Activated B cell treated with CpG ODN at 0.5 μM for 24 hours (primary cell): ENCODE measurements around the gene IGHMBP2. TPM values are rescaled to one million over a fixed set of nuclear protein-coding genes. Genes with fewer than 3 reads are reported as not detected.
A peak's percentile ranks its signal among the peaks of the same experiment; 100 is the strongest.
"Not testable (repeated sequence)": the region's sequence is repeated elsewhere in the genome, so short reads cannot be mapped to it uniquely, and the experiment has no call there.

ENCODE experiments used
- ATAC-seq: fragments of 200-7000 bp; cut with Tn5 transposase; one replicate; pipeline ENCODE4 v1.10.0; 2021; ENCODE audit warnings: low read depth, mild to moderate bottlenecking, moderate library complexity
- CTCF ChIA-PET: fragments of 350-600 bp; sonication (Branson Sonifier 250); formaldehyde crosslinking; loops from one replicate; lab custom pipeline; 2021; ENCODE audit warnings: antibody characterized with exemption; lab: Charles Lee
- POLR2A ChIA-PET: fragments of 350-600 bp; sonication (Branson Sonifier 250); formaldehyde crosslinking; loops from one replicate; lab custom pipeline; 2021; ENCODE audit warnings: antibody characterized with exemption; lab: Charles Lee
- DNase-seq: peaks from one replicate; pipeline ENCODE4 v3.0.0; 2022
- H3K27ac Mint-ChIP-seq: one replicate; pipeline ENCODE4 v1.8.0; 2020; ENCODE audit warnings: mixed read lengths
- H3K27me3 Mint-ChIP-seq: one replicate; pipeline ENCODE4 v1.8.0; 2021; ENCODE audit warnings: mixed read lengths
- H3K36me3 Mint-ChIP-seq: one replicate; pipeline ENCODE4 v1.8.0; 2021; ENCODE audit warnings: low read depth, mixed read lengths
- H3K4me1 Mint-ChIP-seq: one replicate; pipeline ENCODE4 v1.8.0; 2021; ENCODE audit warnings: mixed read lengths
- H3K4me3 Mint-ChIP-seq: one replicate; pipeline ENCODE4 v1.8.0; 2020; ENCODE audit warnings: mild to moderate bottlenecking, mixed read lengths
- H3K9me3 Mint-ChIP-seq: one replicate; pipeline ENCODE4 v1.8.0; 2020; ENCODE audit warnings: mixed read lengths
- intact Hi-C: fragments of 100-400 bp; cut with micrococcal nuclease; formaldehyde crosslinking; loops from one replicate; pipeline ENCODE4 v1.15.1; 2024
- total RNA-seq: library from RNA; stranded (reverse); gene quantifications from 2 replicates; pipeline ENCODE4 v1.2.3, GENCODE V29; 2022
- TF ChIP-seq, protein P1 (sequence below): fragments of 200-600 bp; IDR thresholded peaks from one replicate; pipeline ENCODE4 v1.8.0; 2022; ENCODE audit warnings: antibody characterized with exemption, mild to moderate bottlenecking

IGHMBP2 gene
- 24.2 and 33.8 TPM in 2 replicates for total RNA-seq

DNA sequence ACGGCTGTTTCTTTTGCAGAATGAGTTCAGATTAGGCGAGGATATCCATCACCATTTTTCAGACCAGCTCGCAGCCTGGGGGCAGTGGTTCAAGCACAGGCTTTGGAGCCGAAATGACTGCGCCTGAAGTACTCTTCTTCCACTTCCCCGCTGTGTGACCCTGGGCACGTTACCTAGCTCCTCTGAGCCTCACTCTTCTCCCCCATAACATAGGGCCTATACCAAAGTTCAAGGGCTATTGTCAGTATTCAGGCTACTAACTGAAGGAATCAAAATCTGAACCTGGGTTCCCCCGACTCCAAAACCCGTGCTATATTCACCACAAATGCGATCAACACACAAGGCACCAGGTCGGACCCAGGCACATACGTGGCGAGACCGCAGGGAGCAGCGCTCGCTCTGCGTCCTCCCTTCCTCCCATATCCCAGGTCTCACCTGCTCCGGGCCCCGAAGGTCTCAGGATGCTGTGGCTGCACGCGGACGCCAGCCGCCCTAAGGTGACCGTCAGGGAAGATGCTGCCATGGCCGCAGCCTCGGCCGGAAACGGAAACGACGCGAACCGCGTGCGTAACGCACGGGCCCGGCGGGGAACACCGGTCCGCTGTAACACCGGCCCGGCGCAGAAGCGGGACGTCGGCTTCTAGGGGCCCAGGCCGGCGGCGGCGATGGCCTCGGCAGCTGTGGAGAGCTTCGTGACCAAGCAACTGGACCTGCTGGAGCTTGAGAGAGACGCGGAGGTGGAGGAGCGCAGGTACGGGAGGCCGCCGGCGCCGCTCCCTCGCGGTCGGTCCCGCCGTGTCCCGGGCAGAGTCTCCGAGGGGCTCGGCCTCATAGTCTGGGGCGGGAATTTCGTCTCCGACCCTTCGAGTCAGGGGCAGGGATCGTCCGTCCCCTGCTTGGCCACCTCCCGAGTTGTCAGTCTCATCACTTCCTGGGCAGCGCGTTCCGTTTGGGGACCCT is at the start of gene IGHMBP2, which contains the start of gene MRPL21:
Gene IGHMBP2 (plus strand): TSS at position 604 of the 960 bp plus-strand sequence. CDS start 62 bp downstream, at position 666.
Gene MRPL21 (minus strand): TSS at position 545 of the 960 bp plus-strand sequence. CDS start 22 bp downstream, at position 523.
- peaks cover 55% of the 10 kb centered on the region for H3K36me3 Mint-ChIP-seq
- DNase-seq (peak; percentile 87), ATAC-seq (peak; percentile 96)
- CTCF ChIA-PET: interaction anchor here (1.2 kb wide), 1 partner anchor 141 kb away, joined by 3 read pairs; no protein-coding TSS in a partner anchor
- intact Hi-C loops: loop anchor here (1.0 to 5.0 kb wide), 5 partner anchors 64 to 739 kb away; partner anchors contain the start of genes CCND1, TESMIN and TPCN2
- H3K9me3 Mint-ChIP-seq: no peaks in the 10 kb centered on the region
- TF ChIP-seq, protein P1, sequence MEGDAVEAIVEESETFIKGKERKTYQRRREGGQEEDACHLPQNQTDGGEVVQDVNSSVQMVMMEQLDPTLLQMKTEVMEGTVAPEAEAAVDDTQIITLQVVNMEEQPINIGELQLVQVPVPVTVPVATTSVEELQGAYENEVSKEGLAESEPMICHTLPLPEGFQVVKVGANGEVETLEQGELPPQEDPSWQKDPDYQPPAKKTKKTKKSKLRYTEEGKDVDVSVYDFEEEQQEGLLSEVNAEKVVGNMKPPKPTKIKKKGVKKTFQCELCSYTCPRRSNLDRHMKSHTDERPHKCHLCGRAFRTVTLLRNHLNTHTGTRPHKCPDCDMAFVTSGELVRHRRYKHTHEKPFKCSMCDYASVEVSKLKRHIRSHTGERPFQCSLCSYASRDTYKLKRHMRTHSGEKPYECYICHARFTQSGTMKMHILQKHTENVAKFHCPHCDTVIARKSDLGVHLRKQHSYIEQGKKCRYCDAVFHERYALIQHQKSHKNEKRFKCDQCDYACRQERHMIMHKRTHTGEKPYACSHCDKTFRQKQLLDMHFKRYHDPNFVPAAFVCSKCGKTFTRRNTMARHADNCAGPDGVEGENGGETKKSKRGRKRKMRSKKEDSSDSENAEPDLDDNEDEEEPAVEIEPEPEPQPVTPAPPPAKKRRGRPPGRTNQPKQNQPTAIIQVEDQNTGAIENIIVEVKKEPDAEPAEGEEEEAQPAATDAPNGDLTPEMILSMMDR: no peak
- POLR2A ChIA-PET: interaction anchor here (0.5 to 1.1 kb wide), 3 partner anchors 64 to 152 kb away, joined by 3 to 4 read pairs (median 4); no protein-coding TSS in a partner anchor
- H3K4me1 Mint-ChIP-seq: peaks cover 44% of the 10 kb centered on the region
- no peaks in the 10 kb centered on the region for H3K27me3 Mint-ChIP-seq
- H3K4me3 Mint-ChIP-seq: peak within 1 kb of the TSS; percentile 97
- H3K27ac Mint-ChIP-seq: peak within 1 kb of the TSS; percentile 82

DNA sequence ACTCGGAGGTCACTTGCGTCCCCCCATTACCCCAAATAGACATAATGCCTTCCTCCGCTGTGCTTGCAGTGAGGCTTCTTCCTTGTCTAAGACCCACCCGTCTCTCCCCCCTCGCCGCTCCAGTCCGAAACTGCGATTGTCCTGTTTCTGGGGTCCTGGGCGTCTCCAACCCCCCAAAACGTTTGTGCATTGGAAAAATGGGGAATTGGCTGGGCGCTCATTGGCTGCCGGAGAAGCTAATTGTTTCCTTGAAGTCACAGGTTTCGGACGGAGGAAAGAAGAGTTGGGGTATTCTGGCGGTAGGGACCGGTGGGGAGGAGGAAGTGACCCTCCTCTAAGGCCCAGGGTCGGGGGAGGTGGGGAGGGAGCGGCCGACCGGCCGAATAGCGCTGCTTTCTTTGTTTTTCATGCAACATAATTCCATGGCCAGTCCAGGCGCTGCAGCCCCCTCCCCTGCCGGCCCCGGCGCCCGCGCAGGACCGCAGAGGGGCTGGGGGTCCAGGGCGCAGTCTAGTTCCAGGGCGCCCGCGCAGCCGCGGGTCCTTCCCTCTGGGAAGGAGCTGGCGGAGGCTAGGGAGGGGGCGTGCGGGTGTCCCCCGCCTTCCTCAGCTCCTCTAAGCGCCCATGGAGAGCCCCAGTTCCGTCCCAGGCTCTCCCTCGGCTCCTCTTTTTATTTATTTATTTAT is 49.3 kb upstream of the IGHMBP2 start:
- intact Hi-C loops: no loop called here
- TF ChIP-seq, protein P1: no peak
- ChIA-PET POLR2A (interaction anchor here (0.6 to 1.0 kb wide), 2 partner anchors 15 to 16 kb away, joined by 4 to 7 read pairs; no protein-coding TSS in a partner anchor), CTCF (interaction anchor here (1.4 kb wide), 1 partner anchor 29 kb away, joined by 3 read pairs; no protein-coding TSS in a partner anchor)
- peaks cover 4% of the 10 kb centered on the region for H3K9me3 Mint-ChIP-seq
- DNase-seq (no peak), ATAC-seq (no peak)
- H3K4me1 Mint-ChIP-seq: peaks cover 3% of the 10 kb centered on the region
- H3K27me3 Mint-ChIP-seq: peaks cover 20% of the 10 kb centered on the region
- H3K36me3 Mint-ChIP-seq: no peaks in the 10 kb centered on the region
- no peak overlapping the region for H3K27ac Mint-ChIP-seq
- H3K4me3 Mint-ChIP-seq: no peak overlapping the region

DNA sequence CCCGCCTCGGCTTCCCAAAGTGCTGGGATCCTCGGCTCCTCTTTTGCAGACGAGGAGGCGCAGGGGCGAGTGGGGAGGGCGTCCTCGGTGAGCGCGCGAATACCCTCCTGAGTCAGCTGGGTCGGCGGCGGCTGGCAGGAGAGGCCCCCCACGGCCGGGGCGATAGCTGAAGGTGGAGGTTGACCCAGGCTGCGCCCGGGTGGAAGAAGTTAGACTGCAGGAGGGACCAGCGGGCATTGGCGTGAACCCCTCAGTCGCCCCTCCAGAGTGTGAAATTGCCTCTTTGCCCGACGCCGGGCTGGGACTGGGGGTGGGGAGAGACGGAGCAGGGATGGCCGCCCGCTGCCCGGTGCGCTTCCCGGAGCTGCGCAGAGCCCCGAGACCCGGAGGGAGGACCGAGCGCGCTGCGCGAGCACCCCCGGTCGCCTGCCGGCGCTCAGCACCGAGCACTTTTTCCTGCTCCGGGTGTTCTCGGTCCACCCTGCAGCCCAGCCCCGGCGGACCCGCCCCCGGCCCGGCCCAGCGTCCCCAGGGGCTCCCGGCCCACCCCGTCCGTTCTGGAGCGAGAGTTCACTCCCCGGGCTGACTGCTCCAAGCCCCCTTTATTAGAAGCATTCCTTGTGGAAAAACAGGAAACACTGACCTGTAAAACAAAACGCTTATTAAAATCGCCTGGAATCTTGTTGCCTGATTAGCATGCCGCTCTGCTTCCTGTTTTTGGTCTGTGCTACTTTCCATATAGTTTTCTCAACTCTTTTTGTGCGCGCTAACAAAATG is 48.3 kb upstream of the IGHMBP2 start:
- ATAC-seq (peak; percentile 54), DNase-seq (peak; percentile 24)
- peaks cover 4% of the 10 kb centered on the region for H3K9me3 Mint-ChIP-seq
- peak overlapping the region; percentile 80 for H3K4me3 Mint-ChIP-seq
- ChIA-PET CTCF (interaction anchor here (1.4 kb wide), 1 partner anchor 30 kb away, joined by 3 read pairs; no protein-coding TSS in a partner anchor), POLR2A (interaction anchor here (0.6 to 1.0 kb wide), 2 partner anchors 15 to 16 kb away, joined by 4 to 7 read pairs; no protein-coding TSS in a partner anchor)
- peaks cover 20% of the 10 kb centered on the region for H3K27me3 Mint-ChIP-seq
- H3K36me3 Mint-ChIP-seq: no peaks in the 10 kb centered on the region
- intact Hi-C loops: no loop called here
- H3K4me1 Mint-ChIP-seq: peaks cover 3% of the 10 kb centered on the region
- H3K27ac Mint-ChIP-seq: no peak overlapping the region
- TF ChIP-seq, protein P1: no peak

DNA sequence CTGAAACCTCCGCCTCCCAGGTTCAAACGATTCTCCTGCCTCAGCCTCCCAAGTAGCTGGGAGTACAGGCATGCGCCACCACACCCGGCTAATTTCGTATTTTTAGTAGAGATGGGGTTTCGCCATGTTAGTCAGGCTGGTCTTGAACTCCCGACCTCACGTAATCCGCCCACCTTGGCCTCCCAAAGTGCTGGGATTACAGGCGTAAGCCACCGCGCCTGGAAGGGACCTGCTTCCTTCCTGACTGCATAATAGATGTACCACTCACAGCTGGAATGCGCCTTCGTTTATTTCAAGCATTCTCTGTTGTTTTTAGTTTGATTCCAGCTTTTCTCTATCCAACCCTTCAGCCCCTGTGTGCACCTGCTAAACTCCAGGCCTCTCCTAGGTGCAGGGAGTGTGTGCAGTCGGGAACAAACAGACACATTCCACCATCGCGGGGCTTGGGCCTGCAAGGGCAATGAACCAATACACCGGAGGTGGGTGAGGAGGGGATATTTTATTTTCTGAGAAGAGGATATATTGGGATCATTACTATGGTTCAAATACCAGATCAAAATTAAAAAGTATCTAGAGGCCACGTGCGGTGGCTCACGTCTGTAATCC is 47.2 kb upstream of the IGHMBP2 start:
- CTCF ChIA-PET, ATAC-seq, H3K36me3 Mint-ChIP-seq, H3K9me3 Mint-ChIP-seq, H3K4me1 Mint-ChIP-seq, H3K4me3 Mint-ChIP-seq, DNase-seq, POLR2A ChIA-PET, H3K27ac Mint-ChIP-seq, intact Hi-C loops: not testable (repeated sequence)
- H3K27me3 Mint-ChIP-seq: peaks cover 20% of the 10 kb centered on the region
